H1 (cell line): ENCODE results near the gene ABCB11. TPM values are rescaled to one million over a fixed set of nuclear protein-coding genes. Genes with fewer than 3 reads are reported as not detected.

Experiments used
- CTCF ChIA-PET: fragments of 300-600 bp; sonication (Branson Sonifier 250); formaldehyde crosslinking; loops from one replicate; lab custom pipeline; 2021; ENCODE audit not compliant: partially characterized antibody; lab: Charles Lee
- POLR2A ChIA-PET: fragments of 300-600 bp; sonication (Branson Sonifier 250); formaldehyde crosslinking; loops from one replicate; lab custom pipeline; 2021; ENCODE audit warnings: inconsistent platforms; ENCODE audit not compliant: partially characterized antibody; lab: Charles Lee
- DNase-seq, 2 experiments: peaks; one replicate each; pipeline versions ENCODE4 v3.0.0 to v3.0.0-alpha.2; 2010 to 2022; ENCODE audit warnings: low spot score in 2 of 2, low read depth in 1 of 2, mixed read lengths in 1 of 2
- FAIRE-seq: peaks from 2 replicates; lab custom pipeline; 2011; peaks lifted over from hg19 to GRCh38; lab: Jason Lieb, UNC
- H2AFZ ChIP-seq: 2 replicates; pipeline ENCODE4 v1.8.1; 2012; ENCODE audit warnings: low read length, inconsistent platforms
- H2AK5ac ChIP-seq: 2 replicates; pipeline ENCODE4 v1.6.1; 2013; ENCODE audit warnings: low read depth, low read length
- H2BK120ac ChIP-seq: replicated peaks from 2 replicates; pipeline ENCODE3; 2013; ENCODE audit warnings: low read depth, low read length, inconsistent platforms
- H2BK12ac ChIP-seq: 2 replicates; pipeline ENCODE4 v1.6.1; 2013; ENCODE audit warnings: low read depth, low read length
- H2BK15ac ChIP-seq: 2 replicates; pipeline ENCODE4 v1.6.1; 2013; ENCODE audit warnings: low read length
- H2BK20ac ChIP-seq: 2 replicates; pipeline ENCODE4 v1.6.1; 2013; ENCODE audit warnings: low read length
- H2BK5ac ChIP-seq: 2 replicates; pipeline ENCODE4 v1.6.1; 2013; ENCODE audit warnings: low read depth, low read length
- H3K14ac ChIP-seq: 2 replicates; pipeline ENCODE4 v1.6.1; 2013; ENCODE audit warnings: inconsistent platforms; ENCODE audit not compliant: insufficient read length
- H3K18ac ChIP-seq: 2 replicates; pipeline ENCODE4 v1.6.1; 2013; ENCODE audit warnings: low read length; ENCODE audit errors: extremely low read depth
- H3K23ac ChIP-seq: 2 replicates; pipeline ENCODE4 v1.6.1; 2013; ENCODE audit warnings: inconsistent platforms; ENCODE audit not compliant: insufficient read length
- H3K23me2 ChIP-seq: 2 replicates; pipeline ENCODE4 v1.6.1; 2013; ENCODE audit warnings: low read depth, low read length
- H3K27ac ChIP-seq: 2 replicates; pipeline ENCODE4 v1.6.1; 2011; ENCODE audit warnings: low read depth, low read length, inconsistent platforms
- H3K27me3 ChIP-seq, 4 experiments: replicated peaks in 1 of 4; 1 replicate in 1 of 4; 2 replicates in 3 of 4; pipeline versions ENCODE4 v1.6.1 to v1.8.1; 2011 to 2013; ENCODE audit warnings: low read length in 3 of 4, mild to moderate bottlenecking in 3 of 4, inconsistent platforms in 2 of 4, mixed read lengths in 2 of 4, moderate library complexity in 1 of 4; ENCODE audit not compliant: control insufficient read depth in 3 of 4, insufficient read depth in 3 of 4; ENCODE audit errors: extremely low read depth in 1 of 4
- H3K36me3 ChIP-seq, 4 experiments: 2 replicates each; pipeline versions ENCODE4 v1.6.1 to v1.8.1; 2011 to 2013; ENCODE audit warnings: mild to moderate bottlenecking in 4 of 4, low read length in 3 of 4, moderate library complexity in 2 of 4, control low read depth in 1 of 4, inconsistent platforms in 1 of 4; ENCODE audit not compliant: insufficient read depth in 4 of 4, control insufficient read depth in 2 of 4
- H3K4ac ChIP-seq: replicated peaks from 2 replicates; pipeline ENCODE3; 2013; ENCODE audit warnings: low read length, low read depth, mixed read lengths, inconsistent platforms; ENCODE audit not compliant: insufficient read length
- H3K4me1 ChIP-seq, 4 experiments: replicated peaks in 1 of 4; 1 replicate in 1 of 4; 2 replicates in 3 of 4; pipeline versions ENCODE4 v1.6.1 to v1.8.1; 2011 to 2013; ENCODE audit warnings: low read length in 3 of 4, inconsistent platforms in 2 of 4, mixed read lengths in 1 of 4; ENCODE audit not compliant: insufficient read depth in 4 of 4, control insufficient read depth in 3 of 4
- H3K4me2 ChIP-seq, 2 experiments: 2 replicates each; pipeline versions ENCODE4 v1.6.1 to v1.8.1; 2011 to 2013; ENCODE audit warnings: low read depth in 2 of 2, low read length in 2 of 2, control low read depth in 1 of 2, inconsistent platforms in 1 of 2, mild to moderate bottlenecking in 1 of 2; ENCODE audit not compliant: insufficient read depth in 1 of 2
- H3K4me3 ChIP-seq, 4 experiments: fragments of 200-600, 300-600 bp in 1 of 4; sonication (generic), shearing (Covaris generic), sonication (Bioruptor Twin) in 1 of 4; 2 replicates each; pipeline versions ENCODE4 v1.5.1 to v1.8.1; 2011 to 2016; ENCODE audit warnings: low read length in 4 of 4, low read depth in 3 of 4, control low read depth in 2 of 4, inconsistent platforms in 2 of 4, mild to moderate bottlenecking in 2 of 4, mixed read lengths in 1 of 4, moderate library complexity in 1 of 4; ENCODE audit not compliant: insufficient read depth in 2 of 4; ENCODE audit errors: extremely low read depth in 1 of 4
- H3K56ac ChIP-seq: replicated peaks from 2 replicates; pipeline ENCODE3; 2013; ENCODE audit warnings: low read depth, mild to moderate bottlenecking, mixed read lengths, low read length, inconsistent platforms; ENCODE audit not compliant: insufficient read length
- H3K79me1 ChIP-seq: 2 replicates; pipeline ENCODE4 v1.6.1; 2013; ENCODE audit warnings: low read depth, low read length, control low read depth
- H3K79me2 ChIP-seq, 2 experiments: 2 replicates each; pipeline versions ENCODE4 v1.6.1 to v1.8.1; 2012 to 2013; ENCODE audit warnings: low read length in 2 of 2, mild to moderate bottlenecking in 2 of 2, inconsistent platforms in 1 of 2; ENCODE audit not compliant: insufficient read depth in 2 of 2, control insufficient read depth in 1 of 2
- H3K9ac ChIP-seq, 4 experiments: replicated peaks in 1 of 4; 1 replicate in 1 of 4; 2 replicates in 3 of 4; pipeline versions ENCODE4 v1.6.1 to v1.8.1; 2011 to 2013; ENCODE audit warnings: low read depth in 3 of 4, low read length in 3 of 4, control low read depth in 2 of 4, mild to moderate bottlenecking in 2 of 4, moderate library complexity in 2 of 4, inconsistent platforms in 1 of 4; ENCODE audit errors: extremely low read depth in 1 of 4
- H3K9me3 ChIP-seq, 2 experiments: 2 replicates each; pipeline versions ENCODE4 v1.6.1 to v1.8.1; 2012 to 2013; ENCODE audit warnings: mild to moderate bottlenecking in 2 of 2, moderate library complexity in 2 of 2, control low read depth in 1 of 2, inconsistent platforms in 1 of 2, low read depth in 1 of 2, low read length in 1 of 2, mixed read lengths in 1 of 2; ENCODE audit not compliant: insufficient read depth in 2 of 2
- H4K20me1 ChIP-seq, 2 experiments: replicated peaks in 1 of 2; 2 replicates each; pipeline versions ENCODE3 to v1.8.1; 2011 to 2013; ENCODE audit warnings: inconsistent platforms in 2 of 2, low read length in 2 of 2, mild to moderate bottlenecking in 1 of 2; ENCODE audit not compliant: insufficient read depth in 2 of 2, control insufficient read depth in 1 of 2
- H4K5ac ChIP-seq: 2 replicates; pipeline ENCODE4 v1.6.1; 2013; ENCODE audit warnings: low read length, low read depth, mixed read lengths, inconsistent platforms; ENCODE audit not compliant: insufficient read length
- H4K8ac ChIP-seq: 2 replicates; pipeline ENCODE4 v1.8.0; 2013; ENCODE audit warnings: mild to moderate bottlenecking, moderate library complexity, low read length, inconsistent platforms; ENCODE audit not compliant: insufficient read depth; ENCODE audit errors: extremely low read depth
- H4K91ac ChIP-seq: replicated peaks from 2 replicates; pipeline ENCODE3; 2013; ENCODE audit warnings: low read length, mixed read lengths, inconsistent platforms; ENCODE audit not compliant: insufficient read length
- EZH2 ChIP-seq: fragments of 200-600 bp; sonication (generic); IDR thresholded peaks from 2 replicates; pipeline ENCODE4 v1.7.1; 2012; ENCODE audit warnings: low read depth, mild to moderate bottlenecking, moderate library complexity, low read length, inconsistent platforms; ENCODE audit not compliant: severe bottlenecking
- SP4 ChIP-seq: IDR thresholded peaks from 2 replicates; pipeline ENCODE4 v1.6.1; 2012; ENCODE audit warnings: low read length, inconsistent platforms
- TAF7 ChIP-seq: optimal IDR thresholded peaks from 2 replicates; pipeline ENCODE3; 2011; ENCODE audit warnings: low read depth, mild to moderate bottlenecking, inconsistent platforms, low read length, moderate library complexity, borderline replicate concordance
- WGBS, 2 experiments: shearing (Covaris generic) in 1 of 2; methylation state at CpG; one replicate each; pipeline versions ENCODE4 v1.1.6 to v1.1.7; 2013 to 2015; ENCODE audit warnings: low lambda C conversion rate in 2 of 2, mixed read lengths in 2 of 2, inconsistent platforms in 1 of 2, low coverage in 1 of 2, missing lambda C conversion rate in 1 of 2; ENCODE audit not compliant: insufficient replicate concordance in 2 of 2, insufficient coverage in 1 of 2, insufficient read length in 1 of 2; ENCODE audit errors: extremely low coverage in 1 of 2, missing lambda C conversion rate in 1 of 2; 5-methylcytosine and 5-hydroxymethylcytosine counted together
- polyA plus RNA-seq, 7 experiments: library from polyadenylated mRNA; depleted of rRNA in 3 of 7; stranded (reverse) in 5 of 7; unstranded in 2 of 7; fragments of >200 nt in 5 of 7; fragments of 200-250 nt in 2 of 7; gene quantifications; 1 replicate in 5 of 7; 2 replicates in 1 of 7; 4 replicates in 1 of 7; pipeline versions ENCODE4 v1.2.1 to v1.2.3, GENCODE V29; 2011 to 2013; ENCODE audit warnings: missing spikeins in 2 of 7, mixed read lengths in 2 of 7
- total RNA-seq: library from RNA; stranded (reverse); fragmentation: NEBNext Ultra II Directional; extraction: Animal tissue kit (Norgen Biotek cat#: 25700); gene quantifications from 2 replicates; pipeline ENCODE4 v1.2.1, GENCODE V29; 2021

ABCB11 gene
- total and polyA plus RNA-seq, 2 of the 8 experiments (the other 6 are each of a cell fraction or from before 2014, with no cell fraction given): not detected

- H3K14ac ChIP-seq: no peak overlapping the region
- H4K8ac ChIP-seq: no peak overlapping the region
- no peaks in the 10 kb centered on the region for H3K36me3 ChIP-seq
- H3K56ac ChIP-seq: no peak overlapping the region
- H2BK12ac ChIP-seq: no peak overlapping the region
- no peak overlapping the region for H2BK5ac ChIP-seq
- no peaks in the 10 kb centered on the region for H3K79me2 ChIP-seq
- no peak overlapping the region for H3K4me3 ChIP-seq
- H3K23me2 ChIP-seq: no peaks in the 10 kb centered on the region; the same call in 1 of the 2 replicates
- FAIRE-seq: no peak
- ChIA-PET CTCF (no interaction called here), POLR2A (no interaction called here)
- H2BK120ac ChIP-seq: no peak overlapping the region
- 0 out of 7 replicates have a peak, but pooled peaks cover 0 to 1% (median 0%) of the 10 kb centered on the region in 4 experiments for H3K27me3 ChIP-seq
- H3K9me3 ChIP-seq: no peaks in the 10 kb centered on the region
- H3K23ac ChIP-seq: no peak overlapping the region
- no peak overlapping the region for H3K9ac ChIP-seq
- no peak overlapping the region for H3K18ac ChIP-seq
- no peak overlapping the region for H4K91ac ChIP-seq
- H2AK5ac ChIP-seq: no peak overlapping the region
- no peak for DNase-seq
- no peak overlapping the region for H3K27ac ChIP-seq
- H4K20me1 ChIP-seq: no peaks in the 10 kb centered on the region
- H2BK20ac ChIP-seq: no peak overlapping the region
- H3K4me2 ChIP-seq: no peak overlapping the region
- no peak overlapping the region for H4K5ac ChIP-seq
- 85% methylated on average over 4 of the region's 4 CpGs; no CpG with 5 or more reads in 1 of the 2 experiments for whole genome bisulfite sequencing, 2 experiments
- H3K79me1 ChIP-seq: no peaks in the 10 kb centered on the region
- H3K4me1 ChIP-seq: no peaks in the 10 kb centered on the region
- H3K4ac ChIP-seq: no peak overlapping the region
- no peak for TF ChIP-seq SP4
- TF ChIP-seq TAF7: no peak
- no peak for TF ChIP-seq EZH2
- 0 out of 2 replicates have a peak overlapping the region, but pooled peaks have one; percentile 40 for H2AFZ ChIP-seq
- H2BK15ac ChIP-seq: no peak overlapping the region
Observed at GRCh38 chr2:169013628-169014026, 17.5 kb downstream of the ABCB11 start.
